DOHH2 (cell line): ENCODE measurements around the gene TBXA2R.

Experiments
- CTCF ChIP-seq: fragments of 200-600 bp; sonication (generic); IDR thresholded peaks from one replicate; pipeline ENCODE4 v1.5.1; 2014; ENCODE audit warnings: antibody characterized with exemption, mild to moderate bottlenecking, low read depth, low read length; ENCODE audit not compliant: poor library complexity, severe bottlenecking
- EZH2phosphoT487 ChIP-seq: fragments of 200-600 bp; sonication (generic); IDR thresholded peaks from 2 replicates; pipeline ENCODE4 v1.6.1; 2017; ENCODE audit warnings: borderline replicate concordance, mild to moderate bottlenecking, antibody characterized with exemption, low read length, moderate library complexity, mixed read lengths

- TF ChIP-seq CTCF (no peak), EZH2phosphoT487 (no peak)
Measured at GRCh38 chr19:3620817-3621547, 14.3 kb upstream of the TBXA2R start.
